Fibroblast of the aortic adventitia (primary cell): ENCODE measurements around the gene ATAD3B. TPM values are rescaled to one million over a fixed set of nuclear protein-coding genes. Genes with fewer than 3 reads are reported as not detected.
"Not testable (repeated sequence)": the region's sequence is repeated elsewhere in the genome, so short reads cannot be mapped to it uniquely, and the experiment has no call there.

ENCODE experiments used
- DNase-seq: peaks from one replicate; pipeline ENCODE4 v3.0.0-alpha.2; 2010; ENCODE audit warnings: low read depth
- H3K4me3 ChIP-seq: 2 replicates; pipeline ENCODE4 v1.5.1; 2011; ENCODE audit warnings: low read depth, mild to moderate bottlenecking, control low read depth, low read length, moderate library complexity
- CTCF ChIP-seq: IDR thresholded peaks from 2 replicates; pipeline ENCODE4 v1.5.1; 2011; ENCODE audit warnings: mild to moderate bottlenecking, low read length, control low read depth, inconsistent platforms; ENCODE audit not compliant: insufficient read depth
- total RNA-seq: library from RNA; depleted of rRNA; stranded (reverse); fragments of >200 nt; gene quantifications from 2 replicates; pipeline ENCODE4 v1.2.3, GENCODE V29; 2012; ENCODE audit warnings: low replicate concordance

ATAD3B gene
- total RNA-seq, 1 donor = 15.7 TPM

- TF ChIP-seq CTCF = no peak
- H3K4me3 ChIP-seq = no peak overlapping the region
- no peak for DNase-seq
These were observed 45.6 kb upstream of the ATAD3B start for GRCh38 chr1:1425753-1426495.

- TF ChIP-seq CTCF = no peak
- H3K4me3 ChIP-seq = no peak overlapping the region
- DNase-seq = no peak
These were observed 45.0 kb upstream of the ATAD3B start for GRCh38 chr1:1426496-1427105.

GRCh38 chr1:1427106-1427819 lies 44.3 kb upstream of the ATAD3B start:
- H3K4me3 ChIP-seq = peak overlapping the region; percentile 54
- no peak for TF ChIP-seq CTCF
- no peak for DNase-seq

- TF ChIP-seq CTCF = no peak
- no peak for DNase-seq
- H3K4me3 ChIP-seq = peak overlapping the region; percentile 54
These were observed 43.8 kb upstream of the ATAD3B start for GRCh38 chr1:1427820-1428148.

- no peak overlapping the region for H3K4me3 ChIP-seq
- DNase-seq = no peak
- no peak for TF ChIP-seq CTCF
These were observed 43.4 kb upstream of the ATAD3B start for GRCh38 chr1:1428174-1428573.

- not testable (repeated sequence) for H3K4me3 ChIP-seq, DNase-seq
These were observed 42.6 kb upstream of the ATAD3B start for GRCh38 chr1:1428967-1429366.

- DNase-seq = peak; percentile 21
These were observed 41.9 kb upstream of the ATAD3B start for GRCh38 chr1:1429671-1430073.

More at GRCh38 chr1:1429671-1430073, 41.9 kb upstream of the ATAD3B start:
- no peak for TF ChIP-seq CTCF
- H3K4me3 ChIP-seq = no peak overlapping the region
